ENCODE results near the gene KL.

The KL gene

DNA sequence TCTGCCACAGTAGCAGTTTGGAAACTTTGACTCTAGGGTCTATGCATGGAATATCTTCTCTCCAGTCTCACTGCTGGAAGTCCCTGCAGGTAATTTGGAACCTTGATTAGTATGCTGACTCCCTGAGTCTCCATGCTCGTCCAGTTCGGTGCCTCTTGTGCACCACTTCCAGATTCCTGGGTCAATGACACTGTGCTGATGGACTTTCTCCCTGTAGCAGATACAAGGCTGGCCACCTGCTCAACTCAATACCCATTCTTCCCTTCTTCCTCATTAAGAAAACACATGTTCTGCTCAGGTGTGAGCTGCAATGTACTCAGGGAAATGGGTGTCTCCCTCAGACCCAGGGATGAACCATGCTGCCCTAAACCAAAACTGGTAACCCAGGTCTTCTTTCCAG is 99.1 kb downstream of the KL start:
- no peak for DNase-seq

Data from amniotic stem cell (primary cell).